HL-60/S4 treated with phorbol 12-myristate 13-acetate at 8.2 ng/mL for 4 days and 3 days (cell line): Measurements from ENCODE around the gene CCDC3.

Experiments
- in situ Hi-C: fragments of 300-500 bp; cut with MboI; formaldehyde crosslinking; loops from 2 replicates; pipeline ENCODE4 v1.15.0; 2022; ENCODE audit warnings: low sequenced_read_pairs

CCDC3 gene

GRCh38 chr10:12927896-12928295, 73.6 kb downstream of the CCDC3 start:
- in situ Hi-C loops, result no loop called here

- in situ Hi-C loops, result no loop called here
Observed at GRCh38 chr10:12925845-12926244, 75.7 kb downstream of the CCDC3 start.

- in situ Hi-C loops, result no loop called here
Observed at GRCh38 chr10:12924911-12925310, 76.6 kb downstream of the CCDC3 start.

- in situ Hi-C loops, result no loop called here
Observed at GRCh38 chr10:12922117-12922900, 79.2 kb downstream of the CCDC3 start.

- in situ Hi-C loops, result no loop called here
Observed at GRCh38 chr10:12921163-12921562, 80.3 kb downstream of the CCDC3 start.

- in situ Hi-C loops, result no loop called here
Observed at GRCh38 chr10:12919574-12919973, 81.9 kb downstream of the CCDC3 start.

- in situ Hi-C loops, result no loop called here
Observed at GRCh38 chr10:12916587-12916986, 84.9 kb downstream of the CCDC3 start.

GRCh38 chr10:12915637-12916168, 85.8 kb downstream of the CCDC3 start:
- in situ Hi-C loops, result no loop called here

- in situ Hi-C loops, result no loop called here
Observed at GRCh38 chr10:12914111-12914510, 87.4 kb downstream of the CCDC3 start.

- in situ Hi-C loops, result no loop called here
Observed at GRCh38 chr10:12911795-12912194, 89.7 kb downstream of the CCDC3 start.

- in situ Hi-C loops, result no loop called here
Observed at GRCh38 chr10:12910835-12911234, 90.7 kb downstream of the CCDC3 start.

- in situ Hi-C loops, result no loop called here
Observed at GRCh38 chr10:12909836-12910185, 91.7 kb downstream of the CCDC3 start.

- in situ Hi-C loops, result no loop called here
Observed at GRCh38 chr10:12909182-12909835, 92.2 kb downstream of the CCDC3 start.

GRCh38 chr10:12908773-12909172, 92.7 kb downstream of the CCDC3 start:
- in situ Hi-C loops, result no loop called here

- in situ Hi-C loops, result no loop called here
Observed at GRCh38 chr10:12907656-12908055, 93.9 kb downstream of the CCDC3 start.

GRCh38 chr10:12906051-12906541, 95.4 kb downstream of the CCDC3 start:
- in situ Hi-C loops, result no loop called here

- in situ Hi-C loops, result no loop called here
Observed at GRCh38 chr10:12905067-12905466, 96.4 kb downstream of the CCDC3 start.

GRCh38 chr10:12902851-12903358, 98.6 kb downstream of the CCDC3 start:
- in situ Hi-C loops, result no loop called here

- in situ Hi-C loops, result no loop called here
Observed at GRCh38 chr10:12902135-12902572, 99.4 kb downstream of the CCDC3 start.

GRCh38 chr10:12899546-12899945, 102.0 kb downstream of the CCDC3 start:
- in situ Hi-C loops, result no loop called here

- in situ Hi-C loops, result no loop called here
Observed at GRCh38 chr10:12898271-12898670, 103.2 kb downstream of the CCDC3 start.

GRCh38 chr10:12897278-12897677, 104.2 kb downstream of the CCDC3 start:
- in situ Hi-C loops, result no loop called here
